SK-N-MC (cell line): ENCODE results near the gene NKX2-1.
A peak's percentile ranks its signal among the peaks of the same experiment; 100 is the strongest.

Experiments
- DNase-seq: peaks from one replicate; pipeline ENCODE4 v3.0.0-alpha.2; 2011; ENCODE audit warnings: low read depth, low spot score
- H3K27ac ChIP-seq: fragments of 200-600 bp; sonication (generic); 2 replicates; pipeline ENCODE4 v1.5.1; 2016; ENCODE audit warnings: mixed run types
- H3K36me3 ChIP-seq: fragments of 200-600 bp; sonication (generic); 2 replicates; pipeline ENCODE4 v1.6.1; 2017; ENCODE audit warnings: antibody characterized with exemption, low read length, mixed read lengths; ENCODE audit not compliant: insufficient read depth
- H3K4me3 ChIP-seq: fragments of 200-600 bp; sonication (generic); 2 replicates; pipeline ENCODE4 v1.5.1; 2016
- H3K9ac ChIP-seq: fragments of 200-600 bp; sonication (generic); 2 replicates; pipeline ENCODE4 v1.8.0; 2017; ENCODE audit warnings: mixed run types, mixed read lengths; ENCODE audit not compliant: insufficient read length
- H3K9me3 ChIP-seq: fragments of 200-600 bp; sonication (generic); 2 replicates; pipeline ENCODE4 v1.6.1; 2017; ENCODE audit warnings: low read depth, mild to moderate bottlenecking, antibody characterized with exemption, low read length, moderate library complexity, mixed read lengths
- EZH2 ChIP-seq: fragments of 200-600 bp; sonication (generic); IDR thresholded peaks from one replicate; pipeline ENCODE4 v1.6.1; 2017; ENCODE audit warnings: antibody characterized with exemption
- FOXP2 ChIP-seq: optimal IDR thresholded peaks from 2 replicates; pipeline ENCODE3; 2011; ENCODE audit warnings: mild to moderate bottlenecking, moderate library complexity; ENCODE audit not compliant: insufficient read depth; ENCODE audit errors: extremely low read length, control extremely low read depth
- POLR2AphosphoS5 ChIP-seq: IDR thresholded peaks from 2 replicates; pipeline ENCODE4 v1.6.1; 2012; ENCODE audit warnings: mild to moderate bottlenecking, low read depth, low read length, borderline replicate concordance

NKX2-1 gene

GRCh38 chr14:36525746-36526099, 5.7 kb upstream of the NKX2-1 start:
- Histone ChIP-seq H3K36me3 (no peaks in the 10 kb centered on the region), H3K4me3 (0 out of 2 replicates have a peak overlapping the region, but pooled peaks have one; percentile 31), H3K9me3 (no peaks in the 10 kb centered on the region), H3K27ac (no peak overlapping the region), H3K9ac (no peak overlapping the region)
- DNase-seq, result no peak
- TF ChIP-seq FOXP2, result no peak
- TF ChIP-seq EZH2, result no peak
- no peak for TF ChIP-seq POLR2AphosphoS5

GRCh38 chr14:36524874-36525745, 5.1 kb upstream of the NKX2-1 start:
- Histone ChIP-seq H3K9ac (no peak overlapping the region), H3K9me3 (no peaks in the 10 kb centered on the region), H3K27ac (no peak overlapping the region), H3K4me3 (0 out of 2 replicates have a peak overlapping the region, but pooled peaks have one; percentile 31), H3K36me3 (no peaks in the 10 kb centered on the region)
- TF ChIP-seq POLR2AphosphoS5, result no peak
- no peak for TF ChIP-seq EZH2
- no peak for TF ChIP-seq FOXP2
- peak; percentile 18 for DNase-seq

DNA sequence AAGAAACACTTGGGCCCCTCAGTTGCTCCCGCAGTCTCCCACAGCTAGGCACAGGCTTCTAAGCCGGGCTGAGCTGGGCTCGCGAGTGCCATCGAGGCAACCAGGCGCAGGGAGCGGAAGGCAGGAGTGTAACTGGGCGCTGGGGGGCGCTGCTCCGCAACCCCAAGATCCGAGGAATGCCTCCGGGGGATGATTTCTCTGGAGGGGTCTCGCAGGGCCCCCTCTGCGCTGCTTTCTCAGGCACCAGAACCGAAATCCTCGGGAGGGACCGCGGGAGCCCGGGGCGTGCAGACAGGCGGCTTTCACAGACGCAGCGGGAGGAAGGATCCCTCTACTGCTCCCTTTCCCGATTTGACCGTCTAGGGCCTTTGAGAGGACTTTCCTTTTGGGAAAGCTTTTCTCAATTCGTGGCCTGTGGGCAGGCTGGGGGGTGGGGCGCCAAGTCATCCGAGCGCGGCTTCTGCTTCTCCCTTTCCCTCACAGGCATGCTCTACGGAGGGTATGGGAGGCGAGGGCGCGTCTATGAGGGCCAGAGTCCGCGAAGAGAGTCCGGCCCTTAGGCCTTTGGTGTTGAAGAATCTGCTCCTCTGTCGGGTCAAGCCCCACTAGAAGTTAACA, 4.3 kb upstream of the NKX2-1 start:
- Histone ChIP-seq H3K9me3 (no peaks in the 10 kb centered on the region), H3K27ac (no peak overlapping the region), H3K4me3 (no peak overlapping the region), H3K9ac (no peak overlapping the region), H3K36me3 (no peaks in the 10 kb centered on the region)
- no peak for DNase-seq
- TF ChIP-seq POLR2AphosphoS5, result no peak

DNA sequence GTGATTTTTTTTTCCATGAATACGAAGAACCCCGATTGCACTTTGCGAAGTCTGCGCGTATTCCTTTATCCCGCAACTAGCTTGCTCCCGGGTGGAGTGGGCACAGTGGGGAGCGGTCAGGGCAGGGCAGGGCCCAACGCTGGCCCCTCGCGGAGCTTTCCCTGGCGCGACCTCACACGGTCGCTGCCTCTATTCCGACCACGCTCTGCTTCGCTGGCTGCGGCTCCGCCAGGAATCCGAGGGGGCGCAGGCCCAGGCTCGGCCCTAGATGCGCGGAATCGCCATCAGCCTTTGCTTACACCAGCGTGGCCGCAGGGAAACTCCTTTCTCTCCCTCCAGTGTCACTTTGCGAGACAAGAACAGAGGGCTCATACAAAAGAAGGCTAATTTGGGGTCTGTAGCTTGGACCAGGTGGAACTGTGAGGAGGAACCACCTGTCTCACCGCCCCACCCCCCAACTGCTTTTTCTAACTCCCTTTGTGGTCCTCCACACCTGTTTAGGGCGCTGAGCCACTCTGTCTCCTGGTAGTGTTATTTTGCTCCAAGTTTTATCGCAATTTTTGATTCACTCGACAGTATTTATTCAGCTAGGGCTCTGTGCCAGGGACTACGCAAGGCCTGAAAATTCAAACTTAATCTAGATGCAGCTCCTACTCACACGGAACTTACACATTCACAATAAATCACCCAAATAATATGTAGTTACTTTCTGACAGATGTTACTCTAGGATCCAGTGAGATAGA, 3.1 kb upstream of the NKX2-1 start:
- Histone ChIP-seq H3K27ac (no peak overlapping the region), H3K4me3 (no peak overlapping the region), H3K36me3 (no peaks in the 10 kb centered on the region), H3K9me3 (no peaks in the 10 kb centered on the region), H3K9ac (no peak overlapping the region)
- no peak for TF ChIP-seq FOXP2
- no peak for TF ChIP-seq POLR2AphosphoS5
- TF ChIP-seq EZH2, result no peak
- DNase-seq, result no peak

DNA sequence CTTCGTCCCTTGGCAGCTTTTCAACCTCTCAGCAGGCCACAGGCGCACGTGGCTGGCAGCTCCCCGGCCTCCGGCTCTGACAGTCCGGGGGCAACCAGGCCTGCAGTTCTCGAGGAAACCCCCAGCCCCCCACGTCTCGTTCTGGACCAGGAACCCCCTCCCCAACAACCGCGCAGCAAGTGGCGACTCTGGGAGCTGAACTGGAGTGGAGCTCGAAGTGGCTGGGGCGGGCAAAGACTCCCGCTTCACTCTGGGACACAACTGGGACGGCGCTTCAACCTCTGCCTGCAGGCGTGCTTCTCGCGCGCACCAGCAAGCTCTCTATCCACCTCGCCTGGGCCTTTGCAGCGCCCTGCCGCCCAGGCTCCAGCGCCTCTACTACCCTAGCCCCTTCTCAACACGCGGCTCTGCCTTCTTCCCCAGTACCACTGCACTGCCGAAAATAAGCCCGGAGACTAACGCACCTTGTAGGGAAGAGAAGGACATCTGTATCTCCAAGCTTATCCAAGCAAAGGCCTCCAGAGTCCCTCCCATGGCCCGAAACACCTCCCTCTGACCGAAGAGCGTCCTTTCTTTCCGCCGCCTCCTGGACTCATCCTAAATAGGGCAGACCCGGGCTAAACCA, 2.4 kb upstream of the NKX2-1 start:
- Histone ChIP-seq H3K36me3 (no peaks in the 10 kb centered on the region), H3K4me3 (no peak overlapping the region), H3K9me3 (no peaks in the 10 kb centered on the region), H3K9ac (no peak overlapping the region), H3K27ac (no peak overlapping the region)
- DNase-seq, result no peak
- TF ChIP-seq EZH2, result no peak

GRCh38 chr14:36521598-36522345, 1.7 kb upstream of the NKX2-1 start:
- H3K4me3 ChIP-seq, result no peak overlapping the region
- no peak for DNase-seq
- no peaks in the 10 kb centered on the region for H3K9me3 ChIP-seq
- no peaks in the 10 kb centered on the region for H3K36me3 ChIP-seq
- TF ChIP-seq EZH2, result no peak
- TF ChIP-seq POLR2AphosphoS5, result no peak
- no peak for TF ChIP-seq FOXP2
- no peak overlapping the region for H3K9ac ChIP-seq
- H3K27ac ChIP-seq, result no peak overlapping the region

GRCh38 chr14:36520601-36521525, 831 bp upstream of the NKX2-1 start:
- TF ChIP-seq FOXP2 (no peak), POLR2AphosphoS5 (no peak), EZH2 (no peak)
- Histone ChIP-seq H3K27ac (no peak overlapping the region), H3K36me3 (no peaks in the 10 kb centered on the region), H3K9ac (no peak overlapping the region), H3K4me3 (0 out of 2 replicates have a peak overlapping the region, but pooled peaks have one; percentile 12), H3K9me3 (no peaks in the 10 kb centered on the region)
- no peak for DNase-seq
